HG03025 (cell line): ENCODE results near the gene RNF220.

Experiments used
- ATAC-seq: cut with Tn5 transposase; IDR thresholded peaks from one replicate; pipeline ENCODE4 v1.9.1; 2021; ENCODE audit warnings: mild to moderate bottlenecking, moderate library complexity; ENCODE audit not compliant: unreplicated experiment, low FRiP score

RNF220 gene

DNA sequence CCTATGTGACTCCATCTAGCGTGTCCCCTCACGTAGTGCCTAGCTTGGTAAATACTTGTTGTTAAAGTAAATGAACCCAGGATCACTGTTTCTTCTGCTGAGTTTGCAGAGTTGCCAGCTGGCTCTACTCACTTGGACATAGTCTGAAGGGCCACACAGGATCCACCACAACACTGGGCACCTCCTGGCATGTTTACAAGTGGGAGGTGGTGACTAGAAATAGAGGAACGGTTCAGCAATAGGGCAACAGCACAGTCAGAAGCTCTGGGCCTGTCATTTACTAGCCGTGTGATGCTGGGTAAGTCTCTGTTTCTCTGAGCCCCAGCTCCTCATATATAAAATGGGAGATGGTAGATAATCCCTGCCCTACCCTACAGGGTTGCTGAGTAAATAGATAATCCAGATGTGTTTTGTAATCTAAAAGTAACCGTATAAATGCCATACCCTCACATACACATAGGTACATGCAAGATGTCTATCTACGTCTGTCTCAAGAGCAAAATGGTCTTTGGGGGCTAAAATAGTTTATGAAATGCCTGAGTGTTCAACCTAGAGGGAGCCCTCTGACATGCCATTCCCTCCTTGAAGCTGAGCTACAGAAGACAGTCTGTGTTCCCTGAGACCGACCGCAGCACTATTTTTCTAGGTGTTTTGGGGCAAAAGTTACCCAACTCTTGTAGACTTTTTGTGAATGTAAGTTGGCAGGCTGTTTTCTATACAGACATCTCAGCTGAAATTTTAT lies 20.5 kb downstream of the RNF220 start:
- no peak for ATAC-seq

DNA sequence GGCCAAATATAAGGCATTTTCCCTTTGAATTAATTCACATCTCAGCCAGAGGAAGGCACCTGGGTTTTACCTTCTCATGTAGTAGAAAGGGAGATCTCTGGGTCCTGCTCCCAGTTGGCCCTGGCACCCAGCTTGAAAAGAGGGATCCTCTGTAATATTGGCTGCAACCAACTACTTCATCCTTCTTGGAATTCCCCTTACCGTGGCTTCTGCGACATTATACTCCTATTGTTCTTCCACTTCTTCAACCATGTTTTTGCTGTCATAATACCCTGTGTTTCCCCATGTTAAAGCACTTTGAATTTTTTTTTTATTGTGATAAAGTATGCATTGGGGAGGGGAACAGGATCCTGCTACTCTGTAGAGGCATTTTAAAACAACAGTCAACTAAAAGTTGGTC lies 26.8 kb downstream of the RNF220 start:
- no peak for ATAC-seq

DNA sequence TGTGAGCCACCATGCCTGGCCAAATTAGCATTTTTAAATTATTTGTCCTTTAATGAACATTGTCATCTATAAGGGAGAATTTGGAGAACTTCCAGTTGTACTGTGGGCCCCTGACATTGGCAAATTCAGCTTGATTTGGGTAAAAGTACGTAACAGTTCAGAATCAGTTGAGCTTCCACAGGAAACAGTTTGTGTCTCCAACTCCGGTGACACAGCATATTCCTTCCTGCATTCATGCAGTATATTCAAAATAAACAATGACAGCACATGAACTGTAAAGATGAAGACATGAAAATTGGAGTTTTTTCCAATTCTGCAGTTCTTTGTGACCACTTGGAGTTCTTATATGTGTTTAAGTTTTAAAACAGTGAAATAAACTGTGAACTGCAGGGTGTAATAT lies 28.2 kb downstream of the RNF220 start:
- no peak for ATAC-seq

DNA sequence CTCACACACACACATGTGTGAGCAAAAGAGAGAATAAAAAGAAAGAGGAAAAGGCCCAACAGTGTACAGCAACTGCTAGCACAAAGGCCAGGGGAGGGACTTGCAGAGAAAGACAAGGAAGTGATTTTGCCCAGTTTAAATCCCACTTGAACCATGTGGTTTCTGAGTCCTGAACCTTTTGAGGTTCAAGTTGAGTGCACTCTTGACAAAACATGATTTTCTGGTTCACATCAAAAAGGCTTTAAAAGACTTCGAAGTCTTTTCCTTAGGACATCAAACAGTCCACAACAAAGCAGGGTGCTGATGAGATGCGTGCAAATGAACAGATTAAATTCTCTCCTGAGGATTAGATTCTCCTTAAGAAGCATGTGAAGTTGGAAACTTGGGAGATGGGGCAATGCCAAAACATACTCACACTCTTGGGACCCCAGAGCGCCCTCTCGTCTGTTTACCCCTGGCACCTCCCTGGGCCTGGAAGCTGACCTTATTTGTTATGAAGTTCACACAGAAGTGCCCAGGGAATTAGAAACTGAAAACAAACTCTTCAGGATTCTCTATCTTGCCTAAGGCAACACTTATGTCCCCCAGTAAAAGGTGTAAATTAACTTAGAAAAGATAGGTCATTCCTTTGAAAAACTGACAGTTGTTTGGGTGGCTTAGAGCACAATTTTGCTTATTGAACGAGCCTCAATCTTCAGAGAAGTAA lies 31.5 kb downstream of the RNF220 start:
- ATAC-seq: no peak

DNA sequence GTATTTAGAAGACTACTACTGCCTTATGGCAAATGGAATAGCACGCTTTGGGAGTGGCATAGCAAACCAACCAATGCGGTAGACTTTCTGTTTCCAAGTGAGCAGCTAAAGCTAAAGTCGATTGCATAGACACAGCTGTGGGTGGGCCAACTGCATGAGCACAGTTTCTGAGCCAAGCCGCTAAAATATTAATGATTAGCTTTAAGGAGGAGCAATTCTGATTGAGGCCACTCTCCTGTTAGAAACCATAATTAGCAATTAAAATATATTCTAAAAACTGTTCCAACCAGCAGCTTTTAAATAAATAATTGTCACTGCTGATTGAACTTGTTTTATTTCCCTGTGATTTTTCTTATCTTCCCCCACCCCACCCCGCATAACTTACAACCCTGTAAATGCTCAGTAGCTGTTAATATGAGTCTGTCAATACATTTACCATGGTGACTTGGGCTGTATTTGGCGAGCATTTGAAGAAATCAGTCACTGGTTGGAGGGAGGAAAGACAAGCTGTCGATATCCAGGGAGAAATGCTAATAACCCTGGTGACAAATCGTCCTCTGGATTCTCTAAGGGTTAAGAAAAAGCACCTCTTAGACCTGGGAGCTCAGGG lies 32.2 kb downstream of the RNF220 start:
- no peak for ATAC-seq

DNA sequence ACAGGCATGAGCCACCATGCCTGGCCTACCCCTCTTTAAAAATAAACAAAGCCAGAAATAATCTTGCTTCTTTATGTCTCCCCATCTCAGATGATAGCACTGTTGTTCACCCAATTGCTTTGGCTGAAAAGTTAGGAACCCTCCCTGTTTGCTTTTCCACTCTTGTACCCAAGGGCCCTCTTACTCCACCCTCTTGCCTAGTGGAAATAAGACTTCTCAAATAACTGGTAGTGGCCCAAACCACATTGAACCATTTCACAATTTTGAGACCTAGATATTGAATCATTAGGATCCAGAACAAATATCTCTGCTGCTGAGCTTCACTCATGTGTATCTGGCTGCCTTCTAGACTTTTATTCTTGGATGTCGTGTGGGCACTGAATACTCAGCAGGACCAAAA lies 37.7 kb downstream of the RNF220 start:
- no peak for ATAC-seq

DNA sequence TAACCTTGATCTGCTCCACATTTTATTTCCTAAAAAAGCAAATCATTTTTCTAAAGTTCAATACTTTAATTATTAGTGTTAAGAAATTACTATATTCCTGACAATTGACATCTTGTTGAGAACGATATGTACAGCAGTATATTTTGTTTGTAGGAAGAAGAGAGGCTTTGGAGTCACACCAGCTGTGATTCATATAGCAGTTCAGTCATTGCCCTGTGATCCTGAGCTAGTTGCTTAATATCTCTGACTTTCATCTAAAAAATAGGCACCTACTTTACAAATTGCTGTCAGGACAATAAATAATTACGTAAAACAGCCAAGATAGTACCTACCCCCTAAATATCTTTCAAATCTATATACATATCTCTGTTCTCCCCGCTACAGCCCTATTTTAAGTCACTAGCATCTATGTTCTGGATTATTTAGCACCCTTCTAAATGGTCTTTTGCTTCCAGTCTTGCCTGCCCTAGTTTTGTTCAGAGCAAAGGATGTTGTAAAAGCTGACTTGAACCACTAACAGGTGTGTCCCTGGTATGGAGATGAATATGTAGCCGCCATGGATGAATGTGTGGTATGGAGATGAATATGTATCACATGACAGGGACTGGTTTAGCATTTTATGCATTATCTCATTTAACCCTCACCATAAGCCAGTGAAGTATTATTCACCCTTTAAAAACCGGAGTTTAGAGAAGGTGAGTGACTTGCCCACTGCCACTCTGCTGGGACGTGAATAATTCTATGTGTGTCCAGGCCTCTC lies 42.2 kb downstream of the RNF220 start:
- no peak for ATAC-seq

DNA sequence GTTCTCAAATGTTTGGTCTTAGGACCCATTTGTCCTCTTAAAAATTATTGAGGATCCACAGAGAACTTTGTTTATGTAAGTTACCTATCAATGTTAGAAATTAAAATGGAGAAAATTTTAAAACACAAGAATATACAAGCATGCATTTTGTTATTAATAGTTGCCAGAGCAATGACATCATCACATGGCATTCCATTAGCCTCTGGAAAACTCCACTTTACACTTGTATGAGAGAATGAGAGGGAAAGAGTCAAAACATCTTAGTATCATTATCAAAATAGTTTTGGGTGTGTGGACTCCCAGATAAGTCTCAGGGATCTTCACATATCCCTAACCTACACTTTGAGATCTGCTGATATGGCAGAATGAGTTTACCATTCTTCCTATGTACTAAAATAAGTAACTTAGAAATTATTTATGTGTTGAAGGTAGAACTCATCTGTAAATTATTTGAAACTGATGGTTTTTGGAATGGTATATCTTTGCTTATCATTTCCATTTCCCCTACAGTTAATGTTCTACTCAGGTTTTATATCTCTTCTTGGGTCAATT lies 48.8 kb downstream of the RNF220 start:
- no peak for ATAC-seq

DNA sequence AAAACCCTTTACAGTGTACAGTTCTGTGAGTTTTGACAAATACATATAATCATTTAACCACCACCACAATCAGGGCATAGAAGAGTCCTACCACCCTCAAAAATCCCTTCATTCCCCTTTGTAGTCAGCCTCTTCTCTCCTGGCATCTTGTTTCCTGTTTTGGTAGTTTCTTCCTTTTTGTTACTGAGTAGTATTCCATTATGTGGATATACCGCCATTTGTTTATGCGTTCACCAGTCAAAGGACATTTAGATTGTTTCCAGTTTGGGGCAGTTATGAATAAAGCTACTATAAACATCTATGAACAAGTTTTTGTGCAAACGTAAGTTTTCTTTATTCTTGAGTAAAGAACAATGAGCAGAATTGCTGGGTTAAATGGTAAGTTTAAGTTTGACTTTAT lies 49.6 kb downstream of the RNF220 start:
- no peak for ATAC-seq

DNA sequence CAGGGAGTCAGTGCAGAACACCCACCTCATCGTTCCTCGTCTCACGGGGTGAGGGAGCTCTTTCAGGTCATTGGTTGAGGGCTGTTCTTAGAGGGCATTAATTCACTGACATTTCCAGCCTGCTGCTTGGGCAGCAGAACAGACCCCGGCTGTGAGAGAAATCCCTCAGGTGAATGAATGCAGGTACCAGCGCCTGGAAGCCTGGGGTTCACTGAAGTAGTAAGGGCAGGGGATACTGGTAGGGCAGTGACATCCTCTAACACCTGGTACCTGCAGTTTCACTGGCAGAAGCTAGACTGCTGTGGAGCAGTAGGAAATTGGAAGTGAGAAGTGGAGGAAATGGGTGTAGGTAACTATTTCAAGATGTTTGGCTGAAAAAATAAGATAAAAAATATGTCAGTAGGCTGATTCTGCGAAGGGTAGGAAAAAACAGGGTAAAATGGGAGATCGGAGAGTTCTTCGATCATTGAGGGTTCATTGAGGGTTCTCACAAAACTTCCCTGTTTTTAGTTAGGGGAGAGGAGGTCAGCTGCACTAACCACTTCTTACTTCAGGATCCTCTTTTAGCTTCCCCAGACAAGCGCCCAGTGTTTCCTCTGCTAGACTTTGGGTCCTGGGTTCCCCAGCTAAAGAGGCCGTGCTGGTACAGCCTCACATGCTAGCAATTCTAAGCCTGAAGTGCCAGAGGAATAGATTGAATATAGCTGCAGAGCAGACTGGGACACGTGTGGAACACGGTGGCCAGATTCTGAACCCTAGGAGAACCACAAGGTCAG lies 55.2 kb downstream of the RNF220 start:
- ATAC-seq: no peak

DNA sequence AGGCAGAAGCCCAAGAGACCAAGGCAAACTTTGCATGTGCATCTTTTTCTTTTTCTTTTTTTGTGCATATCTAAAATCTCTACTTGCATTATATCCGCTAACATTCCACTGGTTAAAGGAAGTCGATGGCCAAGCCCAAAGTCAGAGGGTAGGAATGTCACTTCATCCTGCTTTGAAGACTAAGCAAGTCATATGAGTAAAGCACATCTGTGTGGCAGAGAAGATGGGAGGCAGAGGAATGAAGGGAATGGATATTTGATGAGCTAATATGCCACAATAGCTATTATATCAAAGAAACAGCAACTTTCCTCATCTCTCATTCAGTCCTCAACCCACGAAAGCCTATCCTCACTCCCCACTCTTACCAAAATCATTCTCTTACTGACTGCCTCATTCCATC lies 59.3 kb downstream of the RNF220 start:
- ATAC-seq: no peak

DNA sequence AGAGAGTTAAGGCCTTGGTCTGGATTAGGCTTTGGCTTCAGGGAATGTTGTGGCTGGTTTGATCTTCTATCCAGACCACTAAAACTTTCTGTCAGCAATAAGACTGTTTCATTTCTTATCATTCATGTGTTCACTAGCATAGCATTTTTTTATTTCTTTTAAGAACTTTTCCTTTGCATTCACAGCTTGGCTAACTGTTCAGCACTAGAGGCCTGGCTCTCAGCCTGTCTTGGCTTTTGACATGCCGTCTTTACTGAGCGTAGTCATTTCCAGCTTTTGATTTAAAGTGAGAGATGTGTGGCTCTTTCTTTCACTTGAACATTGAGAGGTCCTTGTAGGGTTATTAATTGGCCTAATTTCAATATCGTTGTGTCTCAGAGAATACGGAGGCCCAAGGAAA lies 62.5 kb downstream of the RNF220 start:
- no peak for ATAC-seq

DNA sequence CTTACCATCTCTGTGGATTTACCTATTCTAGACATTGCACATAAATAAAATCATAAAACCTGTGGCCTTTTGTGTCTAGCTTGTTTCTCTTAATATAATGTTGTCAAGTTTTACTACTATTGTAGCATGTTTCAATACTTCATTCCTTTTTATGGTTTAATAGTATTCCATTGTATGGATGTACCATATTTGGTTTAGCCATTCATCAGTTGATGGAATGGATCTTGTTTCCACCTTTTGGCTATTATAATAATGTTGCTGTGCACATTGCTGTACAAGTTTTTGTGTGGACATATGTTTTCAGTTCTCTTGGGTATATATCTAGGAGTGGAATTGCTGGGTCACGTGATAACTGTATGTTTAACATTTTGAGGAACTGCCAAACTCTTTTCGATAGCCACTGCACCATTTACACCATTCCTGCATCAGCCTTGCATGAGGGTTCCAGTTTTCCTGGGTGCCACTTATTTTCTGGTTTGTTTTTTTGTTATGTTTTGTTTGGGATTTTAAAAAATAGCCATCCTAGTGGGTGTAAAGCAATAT lies 66.9 kb downstream of the RNF220 start:
- no peak for ATAC-seq

DNA sequence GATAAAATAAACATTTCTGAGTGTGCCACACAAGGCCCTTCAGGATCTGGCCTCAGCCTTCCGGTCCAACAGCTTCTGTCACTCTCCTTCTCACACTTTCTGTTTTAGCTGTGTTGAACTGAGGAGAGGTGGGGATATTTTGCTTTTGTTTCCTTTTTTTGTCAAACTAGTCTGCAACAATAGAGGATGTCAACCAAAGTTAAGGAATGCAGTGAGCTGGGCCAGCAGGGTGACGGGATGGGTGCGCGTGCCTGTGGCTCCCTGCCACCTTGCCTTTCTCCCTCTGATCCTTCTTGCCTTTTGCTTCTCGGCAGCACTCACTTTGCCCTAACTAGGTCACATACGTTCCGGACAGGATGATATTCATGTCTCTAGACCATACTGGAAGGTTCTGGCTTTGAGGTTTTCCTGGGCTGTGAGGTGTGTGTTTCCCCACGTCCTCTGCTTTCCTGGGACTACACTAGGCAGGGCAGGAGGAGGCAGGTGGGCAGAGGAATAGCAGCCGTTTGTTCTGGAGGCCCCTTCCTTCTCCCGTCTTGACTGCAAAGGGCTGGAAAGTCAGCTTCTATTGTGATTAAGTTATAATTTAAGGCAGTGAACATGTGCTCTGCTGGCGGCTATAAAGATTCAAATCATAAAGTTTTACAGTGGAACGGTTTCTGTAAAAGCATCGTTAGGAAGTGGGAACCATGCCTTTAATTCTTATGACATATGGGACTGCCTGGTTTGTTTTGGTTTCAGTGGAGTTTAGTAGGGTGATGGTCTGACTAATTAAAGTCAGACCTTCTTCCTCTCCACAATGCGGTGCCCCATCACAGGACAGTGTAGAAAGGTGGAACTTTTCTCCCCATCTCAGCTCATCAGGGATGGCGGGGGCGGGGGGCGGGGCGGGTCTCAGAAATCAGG lies 67.8 kb downstream of the RNF220 start:
- ATAC-seq: no peak

DNA sequence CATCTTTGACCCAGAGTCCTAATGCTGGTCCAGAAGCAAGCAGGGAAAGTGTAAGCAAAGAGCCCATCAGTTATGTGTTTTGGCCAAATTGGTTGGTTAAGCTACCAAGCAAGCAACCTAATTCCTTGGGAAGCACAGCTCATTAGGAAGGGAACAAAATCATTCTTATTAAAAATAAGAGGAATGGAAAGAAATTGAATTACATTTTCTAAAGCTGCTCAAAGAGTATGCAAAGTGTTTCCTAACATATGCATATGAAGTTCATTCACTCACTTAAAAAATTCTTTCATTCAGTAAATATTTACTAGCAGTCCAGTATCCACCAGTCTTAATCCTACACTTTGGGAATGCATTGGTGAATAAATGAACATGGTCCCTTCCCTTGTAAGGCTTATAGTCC lies 71.8 kb downstream of the RNF220 start:
- ATAC-seq: no peak

DNA sequence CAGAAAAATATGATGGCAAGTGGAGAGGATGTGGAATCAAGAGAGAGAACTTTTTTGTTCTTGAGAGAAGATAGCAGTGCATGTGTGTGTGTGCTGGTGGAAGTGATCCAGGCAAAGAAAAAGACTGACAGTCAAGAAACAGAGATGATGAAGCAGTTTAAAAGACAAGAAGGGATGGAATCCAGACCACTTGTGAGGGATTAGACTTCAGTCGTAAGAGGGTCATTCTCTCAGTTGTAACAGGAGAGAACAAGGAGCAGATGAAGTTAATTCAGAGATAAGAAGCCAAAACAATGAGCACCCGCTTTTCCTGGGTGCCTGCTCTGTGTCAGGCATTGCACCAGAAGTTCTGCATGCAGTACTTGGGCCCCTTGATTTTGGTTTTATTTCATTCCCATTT lies 76.6 kb downstream of the RNF220 start:
- no peak for ATAC-seq

DNA sequence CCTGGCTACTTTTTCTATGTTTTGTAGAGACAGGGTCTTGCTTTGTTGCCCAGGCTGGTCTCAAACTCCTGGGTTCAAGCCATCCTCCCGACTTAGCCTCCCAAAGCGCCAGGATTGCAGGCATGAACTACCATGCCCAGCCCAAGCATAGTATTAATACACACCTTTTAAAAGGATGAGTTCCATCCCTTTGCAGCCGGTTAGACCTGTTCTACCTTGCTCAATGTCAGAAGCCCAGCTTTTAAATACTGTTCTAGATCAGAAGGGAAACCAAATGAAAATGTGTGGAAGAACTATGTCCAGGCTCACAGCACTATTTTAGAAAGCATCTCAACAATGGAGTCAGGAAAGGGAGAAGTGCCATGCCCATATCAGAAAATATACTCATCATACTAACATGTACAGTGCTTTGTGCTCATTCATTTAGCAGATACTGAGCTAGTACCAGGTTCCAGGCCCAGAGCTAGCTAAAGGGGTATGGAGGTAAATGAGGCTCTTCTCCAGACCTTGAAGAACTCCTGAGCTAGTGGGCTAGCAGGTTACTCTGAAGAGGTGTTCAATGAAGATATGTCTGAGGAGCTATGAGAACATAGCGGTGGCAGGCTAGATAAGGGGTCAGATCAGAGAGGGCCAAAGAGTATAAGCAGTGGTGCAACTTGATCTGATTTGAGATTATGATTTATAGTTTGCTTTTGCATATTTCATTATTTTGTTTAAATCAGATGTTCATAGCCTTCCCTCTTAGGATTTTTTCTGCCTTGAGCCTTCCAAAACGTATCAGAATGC lies 78.2 kb downstream of the RNF220 start:
- no peak for ATAC-seq

DNA sequence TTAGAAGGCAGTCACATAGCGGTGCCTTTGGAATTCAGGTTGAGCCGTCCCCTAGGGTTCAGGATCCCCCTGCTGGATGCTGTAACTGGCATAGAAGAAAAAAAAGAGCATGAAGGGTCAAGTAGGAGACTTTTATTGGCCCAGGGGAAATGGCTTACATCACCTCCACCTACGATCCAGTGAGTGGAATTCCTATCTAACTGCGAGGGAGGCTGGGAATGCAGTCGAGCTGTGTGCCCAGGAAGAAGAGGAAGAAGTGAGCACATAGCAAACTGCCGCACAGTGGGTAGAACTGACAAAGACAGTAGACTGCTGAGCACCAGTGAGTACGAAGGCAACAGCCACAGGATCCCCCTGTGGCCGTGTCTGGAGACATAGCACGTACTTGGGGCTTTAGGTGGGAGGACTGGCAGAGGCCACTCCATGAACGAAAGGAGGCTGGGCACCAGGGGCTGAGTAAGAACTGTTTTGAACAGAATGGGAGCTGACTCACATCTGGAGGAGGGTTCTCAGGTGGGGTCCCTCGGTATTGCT lies 79.2 kb downstream of the RNF220 start:
- ATAC-seq: no peak
